GM21723 (cell line): ENCODE results near the gene BICDL2.
A peak's percentile ranks its signal among the peaks of the same experiment; 100 is the strongest.
"Not testable (repeated sequence)": the region's sequence is repeated elsewhere in the genome, so short reads cannot be mapped to it uniquely, and the experiment has no call there.

Experiments used
- ATAC-seq: cut with Tn5 transposase; IDR thresholded peaks from one replicate; pipeline ENCODE4 v1.9.1; 2021; ENCODE audit warnings: mild to moderate bottlenecking, moderate library complexity; ENCODE audit not compliant: unreplicated experiment

BICDL2 gene, protein sequence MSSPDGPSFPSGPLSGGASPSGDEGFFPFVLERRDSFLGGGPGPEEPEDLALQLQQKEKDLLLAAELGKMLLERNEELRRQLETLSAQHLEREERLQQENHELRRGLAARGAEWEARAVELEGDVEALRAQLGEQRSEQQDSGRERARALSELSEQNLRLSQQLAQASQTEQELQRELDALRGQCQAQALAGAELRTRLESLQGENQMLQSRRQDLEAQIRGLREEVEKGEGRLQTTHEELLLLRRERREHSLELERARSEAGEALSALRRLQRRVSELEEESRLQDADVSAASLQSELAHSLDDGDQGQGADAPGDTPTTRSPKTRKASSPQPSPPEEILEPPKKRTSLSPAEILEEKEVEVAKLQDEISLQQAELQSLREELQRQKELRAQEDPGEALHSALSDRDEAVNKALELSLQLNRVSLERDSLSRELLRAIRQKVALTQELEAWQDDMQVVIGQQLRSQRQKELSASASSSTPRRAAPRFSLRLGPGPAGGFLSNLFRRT

DNA sequence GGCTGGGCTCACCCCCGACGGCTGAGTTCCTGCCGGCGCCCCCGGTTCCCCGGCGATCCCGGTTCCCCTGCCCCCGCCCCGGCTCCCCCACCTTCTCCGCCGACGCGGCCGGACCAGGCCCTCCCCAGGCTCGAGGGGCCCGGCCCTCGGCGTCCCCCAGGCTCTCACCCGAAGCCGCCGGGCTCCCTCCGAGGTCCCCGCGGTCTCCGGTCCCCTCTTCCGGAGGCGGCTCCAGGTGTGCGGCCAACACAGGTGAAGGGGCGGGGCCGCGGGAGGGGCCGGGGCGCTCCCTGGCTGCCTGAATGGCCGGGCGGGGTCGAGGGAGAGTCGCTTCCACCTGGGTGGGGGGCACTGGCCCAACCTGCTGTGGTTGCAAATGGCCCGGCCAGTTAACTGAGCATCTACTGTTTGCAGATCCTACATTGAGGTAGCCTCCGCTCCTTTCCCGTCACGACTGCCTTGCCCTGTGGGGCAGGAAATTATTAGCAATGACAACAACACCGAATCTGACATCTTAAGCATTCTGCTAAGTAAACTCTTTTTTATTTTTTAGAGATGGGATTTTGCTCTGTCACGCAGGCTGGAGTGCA lies at the start of gene BICDL2:
BICDL2 (minus strand) TSS at position 219 of the 590 bp plus-strand sequence. CDS start 1,448 bp downstream, outside the sequence.
- ATAC-seq, result no peak

DNA sequence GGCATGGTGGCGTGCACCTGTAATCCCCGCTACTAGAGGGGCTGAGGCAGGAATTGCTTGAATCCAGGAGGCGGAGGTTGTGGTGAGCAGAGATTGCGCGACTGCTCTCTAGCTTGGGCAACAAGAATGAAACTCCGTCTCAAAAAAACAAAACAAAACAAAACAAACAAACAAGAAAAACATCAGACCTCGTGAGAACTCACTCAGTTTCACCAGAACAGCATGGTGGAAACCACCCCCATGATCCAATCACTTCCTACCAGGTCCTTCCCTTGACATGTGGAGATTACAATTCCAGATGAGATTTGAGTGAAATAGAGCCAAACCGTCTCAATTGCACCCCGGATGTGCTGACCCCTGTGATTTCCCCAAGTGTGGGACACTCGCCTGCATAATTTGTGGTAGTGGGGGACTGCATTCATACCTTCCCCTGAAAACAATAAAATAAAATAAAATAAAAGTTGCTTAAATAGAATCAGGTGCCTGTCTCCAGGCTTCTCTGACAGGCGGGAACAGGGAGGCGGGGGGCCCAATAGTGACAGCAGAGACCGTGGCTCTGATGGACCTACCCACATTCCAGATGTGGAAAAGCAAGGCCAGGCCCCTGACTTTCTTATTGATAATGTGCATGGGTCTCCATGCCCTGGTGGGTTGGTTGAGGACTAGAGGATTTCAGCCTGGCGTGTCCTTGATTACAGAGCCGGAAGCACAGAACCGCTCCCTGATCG lies 49.3 kb upstream of the BICDL2 start:
- no peak for ATAC-seq

DNA sequence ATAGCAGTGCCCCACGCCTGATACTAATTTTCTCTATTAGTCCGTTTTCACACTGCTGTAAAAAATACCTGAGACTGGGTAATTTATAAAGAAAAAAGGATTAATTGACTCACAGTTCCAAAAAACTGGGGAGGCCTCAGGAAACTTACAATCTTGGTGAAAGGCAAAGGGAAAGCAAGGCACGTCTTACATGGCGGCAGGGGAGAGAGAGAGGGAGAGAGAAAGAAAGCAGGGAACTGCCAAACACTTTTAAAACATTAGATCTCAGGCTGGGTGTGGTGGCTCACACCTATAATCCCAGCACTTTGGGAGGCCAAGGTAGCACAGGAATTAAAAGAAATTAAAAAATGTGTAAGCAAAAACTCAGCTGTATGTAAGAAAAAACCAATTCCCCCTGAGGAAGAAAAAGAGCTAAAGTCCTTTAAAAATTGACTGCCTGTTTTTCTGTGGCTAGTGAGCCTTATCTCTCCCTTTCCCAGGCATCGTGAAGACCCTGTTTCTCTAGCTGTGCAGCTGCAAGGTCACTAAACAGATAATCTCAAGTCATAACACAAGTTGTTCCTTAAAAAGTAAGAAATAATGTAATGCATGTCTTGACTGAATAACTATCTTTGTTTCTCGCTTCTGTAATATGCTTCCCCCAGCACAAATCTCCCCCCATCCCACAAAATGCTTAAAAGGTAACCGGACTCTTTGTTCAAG lies 48.4 kb upstream of the BICDL2 start:
- ATAC-seq, result no peak

DNA sequence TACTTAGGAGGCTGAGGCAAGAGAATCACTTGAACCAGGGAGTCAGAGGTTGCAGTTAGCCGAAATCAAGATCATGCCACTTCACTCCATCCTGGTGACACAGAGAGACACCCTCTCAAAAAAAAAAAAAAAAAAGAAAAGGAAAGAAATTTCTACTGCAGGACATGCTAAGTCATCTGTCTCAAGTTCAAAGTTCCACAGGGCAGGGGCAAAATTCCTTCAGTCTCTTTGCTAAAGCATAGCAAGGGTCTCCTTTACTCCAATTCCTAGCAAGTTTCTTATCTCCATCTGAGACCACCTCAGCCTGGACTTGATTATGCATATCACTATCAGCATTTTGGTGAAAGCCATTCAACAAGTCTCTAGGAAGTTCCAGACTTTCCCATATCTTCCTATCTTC lies 47.7 kb upstream of the BICDL2 start:
- no peak for ATAC-seq

DNA sequence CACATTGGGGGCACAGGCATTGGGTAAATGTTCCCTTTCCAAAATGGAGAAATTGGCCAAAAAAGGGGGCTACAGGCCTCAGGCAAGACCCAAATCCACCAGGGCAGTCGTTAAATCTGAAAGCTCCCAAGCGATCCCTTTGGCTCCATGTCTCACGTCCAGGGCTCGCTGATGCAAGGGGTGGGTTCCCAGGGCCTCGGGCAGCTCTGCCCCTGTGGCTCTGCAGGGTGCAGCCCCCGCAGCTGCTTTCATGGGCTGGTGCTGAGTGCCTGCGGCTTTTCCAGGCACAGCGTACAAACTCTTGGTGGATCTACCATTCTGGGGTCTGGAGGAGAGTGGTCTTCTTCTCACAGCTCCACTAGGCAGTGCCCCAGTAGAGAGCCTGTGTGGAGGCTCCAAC lies 46.7 kb upstream of the BICDL2 start:
- not testable (repeated sequence) for ATAC-seq

DNA sequence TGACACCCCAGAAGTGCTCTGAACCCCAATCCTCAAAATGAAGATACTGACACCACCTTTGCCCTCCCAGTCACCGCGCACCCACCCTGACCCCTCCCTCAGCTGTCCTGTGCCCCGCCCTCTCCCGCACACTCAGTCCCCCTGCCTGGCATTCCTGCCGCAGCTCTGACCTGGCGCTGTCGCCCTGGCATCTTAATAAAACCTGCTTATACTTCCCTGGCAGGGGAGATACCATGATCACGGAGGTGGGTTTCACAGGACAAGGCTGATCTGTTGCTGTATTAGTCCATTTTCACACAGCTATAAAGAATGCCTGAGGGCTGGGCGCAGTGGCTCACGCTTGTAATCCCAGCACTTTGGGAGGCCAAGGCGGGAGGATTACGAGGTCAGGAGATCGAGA lies 45.2 kb upstream of the BICDL2 start:
- not testable (repeated sequence) for ATAC-seq

DNA sequence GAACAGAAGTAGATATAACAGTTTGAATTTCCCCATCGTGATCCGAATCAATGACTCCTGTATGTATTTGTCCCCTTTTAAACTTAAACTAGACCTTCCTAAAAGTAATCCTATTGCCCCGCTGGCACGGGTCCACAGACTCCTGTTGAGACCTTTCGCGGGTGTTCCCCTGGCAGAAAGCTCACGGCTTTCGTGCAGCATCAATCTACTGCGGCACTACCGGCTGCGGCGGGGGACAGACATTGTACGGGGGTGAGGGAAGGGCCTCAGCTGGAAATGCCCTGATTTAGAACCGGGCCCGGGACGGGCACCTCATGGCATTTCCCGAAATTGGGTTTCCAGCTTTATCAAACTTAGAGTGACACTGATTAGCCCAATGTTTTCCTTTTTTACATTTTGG lies 43.3 kb upstream of the BICDL2 start:
- no peak for ATAC-seq

DNA sequence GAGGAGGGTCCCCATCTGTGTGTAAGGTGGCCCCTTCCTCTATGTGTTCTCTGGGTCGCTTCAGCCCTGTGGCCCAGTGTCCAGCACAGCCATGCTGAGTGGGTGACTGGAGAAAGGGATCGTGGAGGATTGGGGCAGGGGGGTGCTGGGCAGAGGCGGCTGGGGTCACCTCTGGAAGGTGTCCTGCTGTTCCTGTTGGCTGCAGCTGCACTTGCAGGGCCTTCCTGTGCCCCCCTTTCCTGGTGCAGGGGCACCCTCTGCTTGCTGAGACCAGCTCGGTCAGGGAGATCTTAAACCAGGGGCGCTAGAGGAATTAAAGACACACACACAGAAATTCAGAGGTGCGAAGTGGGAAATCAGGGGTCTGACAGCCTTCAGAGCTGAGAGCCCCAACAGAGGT lies 39.8 kb upstream of the BICDL2 start:
- ATAC-seq, result no peak

DNA sequence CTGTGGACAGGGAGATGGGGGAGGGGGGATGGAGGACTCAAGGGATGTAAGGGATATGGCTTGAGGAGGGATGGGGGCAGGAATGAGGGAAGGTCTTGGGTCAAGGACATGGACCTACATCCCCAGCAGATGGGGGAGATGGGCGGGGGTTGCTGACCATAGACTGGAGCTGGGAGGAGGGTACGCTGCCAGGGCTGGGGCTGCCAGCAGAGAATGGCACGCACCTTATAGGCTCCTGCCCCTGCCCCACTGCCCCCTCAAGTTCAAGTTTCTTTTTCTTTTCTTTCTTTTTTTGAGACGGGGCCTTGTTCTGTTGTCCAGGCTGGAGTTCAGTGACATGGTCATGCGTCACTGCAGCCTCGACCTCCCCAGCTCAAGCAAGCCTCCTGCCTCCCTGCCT lies 39.2 kb upstream of the BICDL2 start:
- ATAC-seq, result not testable (repeated sequence)

DNA sequence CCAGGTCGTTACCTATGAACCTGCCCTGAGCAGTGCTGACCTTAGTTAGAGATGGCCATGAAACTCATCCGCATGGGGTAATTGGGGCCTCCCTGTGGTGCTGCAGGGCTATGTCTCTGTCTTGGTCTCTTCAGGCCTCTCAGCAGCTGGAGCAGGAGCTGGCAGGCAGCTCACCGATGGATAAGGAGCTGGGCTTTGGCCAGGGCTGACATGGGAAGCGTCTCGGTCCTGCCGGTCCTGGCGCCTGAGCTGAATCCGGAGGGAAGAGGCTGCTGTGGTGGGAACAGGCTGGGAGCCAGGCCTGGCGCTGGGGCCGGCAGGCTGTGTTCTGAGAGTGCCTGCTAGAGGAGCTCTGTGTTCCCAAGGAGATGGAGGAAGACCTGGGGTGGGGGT lies 38.8 kb upstream of the BICDL2 start:
- ATAC-seq, result no peak

DNA sequence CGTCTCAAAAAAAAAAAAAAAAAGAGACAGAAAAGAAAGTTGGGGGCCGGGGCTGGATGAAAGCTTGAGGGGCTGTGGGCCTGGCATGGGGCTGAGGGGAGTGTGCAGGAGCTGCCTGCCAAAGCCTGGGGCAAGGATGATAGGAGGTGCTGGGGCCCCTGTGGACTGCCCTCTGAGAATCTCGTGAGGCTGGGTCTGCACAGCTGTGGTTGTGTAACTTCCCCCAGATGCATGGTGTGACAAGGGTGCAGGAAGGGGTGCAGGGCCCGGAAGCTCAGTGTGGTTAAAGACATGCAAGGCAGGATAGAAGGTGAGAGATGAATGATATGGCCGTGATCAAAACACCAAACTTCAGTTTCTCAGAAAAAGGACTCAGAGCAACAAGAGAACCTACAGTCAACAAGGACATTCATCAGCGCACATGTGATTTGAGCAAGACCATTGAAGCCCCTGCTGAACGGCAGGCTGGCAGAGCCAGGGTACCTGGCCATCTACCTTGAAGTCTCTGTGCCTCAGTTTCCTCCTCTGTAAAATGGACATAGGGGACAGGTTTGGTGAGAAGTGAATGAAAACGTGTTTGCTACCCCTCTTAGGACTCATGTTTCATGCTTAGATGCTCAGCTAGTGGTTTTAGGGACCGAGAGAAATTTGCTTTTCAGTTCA lies 38.2 kb upstream of the BICDL2 start:
- peak; percentile 82 for ATAC-seq

DNA sequence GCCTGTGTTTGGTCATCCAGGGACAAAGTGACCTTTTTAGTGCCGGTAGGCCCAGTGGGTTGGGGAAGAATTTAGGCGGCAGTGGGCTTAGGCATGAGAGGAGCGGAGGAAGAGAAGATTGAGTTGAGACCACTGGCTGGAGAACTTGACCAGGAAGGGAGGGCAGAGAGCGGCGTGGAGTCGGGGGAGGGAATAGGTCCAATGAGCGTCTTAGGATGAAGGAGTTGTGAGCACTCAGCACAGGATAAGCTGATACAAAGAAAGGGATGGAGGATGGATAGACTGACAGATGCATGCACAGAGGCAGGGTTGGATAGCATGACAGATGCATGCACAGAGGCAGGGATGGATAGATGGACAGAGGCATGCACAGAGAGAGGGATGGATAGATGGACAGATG lies 36.7 kb upstream of the BICDL2 start:
- no peak for ATAC-seq

DNA sequence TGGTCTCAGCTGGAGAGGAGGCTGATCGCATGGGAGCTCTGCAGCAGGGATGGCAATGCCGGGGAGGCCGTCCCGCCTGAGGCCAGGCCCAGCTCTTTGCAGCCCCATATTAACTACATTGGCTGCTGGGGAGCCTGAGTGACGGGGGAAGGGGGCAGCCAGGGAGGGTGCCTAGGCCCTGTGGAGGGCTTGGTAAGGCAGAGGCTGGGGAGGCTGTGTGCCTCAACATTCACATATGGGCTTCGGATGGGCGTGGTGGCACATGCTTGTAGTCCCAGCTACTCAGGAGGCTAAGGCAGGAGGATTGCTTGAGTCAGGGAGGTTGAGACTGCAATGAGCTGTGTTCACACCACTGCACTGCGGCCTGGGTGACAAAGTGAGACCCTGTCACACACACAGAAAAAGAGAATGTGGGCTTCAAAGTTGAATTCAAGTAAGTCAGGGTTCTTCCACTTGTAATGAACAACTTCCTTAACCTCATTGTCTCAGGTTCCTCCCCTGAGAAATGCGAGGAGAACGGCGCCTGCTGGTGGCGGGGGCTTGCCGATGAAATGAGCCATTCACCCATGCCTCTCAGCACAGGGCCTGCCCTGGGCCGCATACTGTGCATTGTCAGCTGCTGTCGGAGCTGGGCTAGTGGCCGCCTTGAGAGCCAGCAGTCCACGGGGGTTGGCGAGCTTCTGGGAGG lies 36.0 kb upstream of the BICDL2 start:
- ATAC-seq, result not testable (repeated sequence)

DNA sequence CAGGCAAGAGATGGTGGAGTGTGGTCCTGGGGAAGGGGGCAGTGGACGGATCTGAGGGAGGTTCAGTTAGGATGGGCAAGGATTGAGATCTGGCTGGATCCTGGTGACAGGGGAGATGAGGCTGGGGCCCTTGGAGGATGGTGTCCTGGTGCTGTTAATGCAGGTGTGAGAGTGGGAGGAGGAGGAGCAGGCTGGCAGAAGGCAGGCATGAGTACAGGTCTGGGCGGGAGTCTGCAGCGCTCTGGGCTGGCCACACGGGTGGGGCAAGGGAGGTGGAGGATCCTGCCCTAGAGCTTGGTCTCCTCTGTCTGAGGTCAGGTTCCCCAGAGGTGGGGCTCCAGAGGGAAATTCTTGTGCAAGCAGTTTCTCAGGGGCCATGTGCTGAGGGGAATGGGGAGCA lies 35.4 kb upstream of the BICDL2 start:
- ATAC-seq, result not testable (repeated sequence)

DNA sequence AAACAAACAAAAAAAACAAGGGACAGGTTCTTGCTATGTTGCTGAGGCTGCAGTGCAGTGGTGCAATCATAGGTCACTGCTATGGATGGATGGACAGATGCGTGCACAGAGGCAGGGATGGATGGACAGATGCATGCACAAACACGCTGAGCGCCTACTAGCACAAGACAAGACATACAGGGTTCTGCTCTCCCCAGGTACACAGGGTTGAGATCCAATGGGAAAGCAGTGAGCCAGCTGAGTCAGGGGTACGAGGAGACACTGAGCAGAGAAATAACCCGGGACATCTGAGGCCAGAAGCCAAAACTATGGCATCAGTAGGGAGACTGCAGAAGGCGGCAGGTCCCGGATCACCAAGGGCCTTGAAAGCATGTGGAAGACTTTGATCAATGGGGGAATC lies 34.9 kb upstream of the BICDL2 start:
- ATAC-seq, result no peak

DNA sequence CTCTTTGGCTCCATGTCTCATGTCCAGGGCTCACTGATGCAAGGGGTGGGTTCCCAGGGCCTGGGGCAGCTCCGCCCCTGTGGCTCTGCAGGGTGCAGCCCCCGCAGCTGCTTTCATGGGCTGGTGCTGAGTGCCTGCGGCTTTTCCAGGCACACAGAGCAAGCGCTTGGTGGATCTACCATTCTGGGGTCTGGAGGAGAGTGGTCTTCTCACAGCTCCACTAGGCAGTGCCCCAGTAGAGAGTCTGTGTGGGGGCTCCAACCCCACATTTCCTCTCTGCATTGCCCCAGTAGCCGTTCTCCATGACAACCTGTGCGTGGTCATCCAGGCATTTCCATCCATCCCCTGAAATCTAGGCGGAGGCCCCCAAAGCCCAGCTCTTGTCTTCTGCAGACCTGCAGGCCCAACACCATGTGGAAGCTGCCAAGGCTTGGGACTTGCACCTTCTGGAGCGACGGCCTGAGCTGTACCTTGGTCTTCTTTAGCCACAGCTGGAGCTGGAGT lies 33.9 kb upstream of the BICDL2 start:
- ATAC-seq, result no peak

DNA sequence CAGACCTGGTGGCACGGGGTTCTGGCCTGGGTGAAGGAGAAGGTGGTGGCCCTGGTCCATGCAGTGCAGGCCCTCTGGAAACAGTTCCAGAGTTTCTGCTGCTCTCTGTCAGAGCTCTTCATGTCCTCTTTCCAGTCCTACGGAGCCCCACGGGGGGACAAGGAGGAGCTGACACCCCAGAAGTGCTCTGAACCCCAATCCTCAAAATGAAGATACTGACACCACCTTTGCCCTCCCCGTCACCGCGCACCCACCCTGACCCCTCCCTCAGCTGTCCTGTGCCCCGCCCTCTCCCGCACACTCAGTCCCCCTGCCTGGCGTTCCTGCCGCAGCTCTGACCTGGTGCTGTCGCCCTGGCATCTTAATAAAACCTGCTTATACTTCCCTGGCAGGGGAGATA lies 32.4 kb upstream of the BICDL2 start:
- ATAC-seq, result not testable (repeated sequence)

DNA sequence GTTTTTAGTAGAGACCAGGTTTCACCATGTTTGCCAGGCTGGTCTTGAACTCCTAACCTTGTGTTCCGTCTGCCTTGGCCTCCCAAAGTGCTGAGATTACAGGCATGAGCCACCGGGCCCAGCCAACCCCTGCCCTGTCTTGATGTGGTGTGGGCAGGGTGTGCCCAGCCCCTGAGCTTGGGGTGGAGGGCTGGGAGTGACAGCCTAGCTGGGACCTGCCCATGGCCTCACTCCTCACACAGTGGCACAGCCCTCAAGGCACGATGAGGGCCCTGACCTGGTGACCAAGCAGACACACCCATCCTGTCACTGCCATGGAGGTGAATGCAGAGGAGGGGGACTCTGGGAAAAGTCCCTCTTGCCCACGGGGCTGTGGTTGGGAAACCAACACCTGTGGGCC lies 31.7 kb upstream of the BICDL2 start:
- ATAC-seq, result no peak

DNA sequence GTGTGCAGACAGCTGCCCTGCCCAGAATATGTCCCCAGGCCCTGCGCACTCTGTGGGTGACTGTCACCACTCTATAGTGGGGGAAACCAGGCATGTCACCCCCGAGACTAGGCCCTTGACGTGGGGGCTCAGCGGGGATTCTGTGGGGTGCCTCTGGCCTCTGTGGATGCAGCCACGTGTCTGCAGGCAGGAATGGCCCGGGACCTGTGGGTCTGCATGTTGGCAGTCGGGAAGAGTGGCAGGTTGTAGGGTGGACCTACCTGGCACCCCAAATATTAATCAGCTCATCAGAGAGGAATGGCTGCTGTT lies 29.6 kb upstream of the BICDL2 start:
- no peak for ATAC-seq
